Neural progenitor cell (in vitro differentiated cells): Measurements from ENCODE around the gene NBPF11.
"Not testable (repeated sequence)": the region's sequence is repeated elsewhere in the genome, so short reads cannot be mapped to it uniquely, and the experiment has no call there.

Source experiments
- CTCF ChIP-seq: fragments of 200-600 bp; sonication (generic); IDR thresholded peaks from 2 replicates; pipeline ENCODE4 v1.5.1; 2017; ENCODE audit warnings: antibody characterized with exemption, mild to moderate bottlenecking
- EZH2phosphoT487 ChIP-seq: fragments of 200-600 bp; sonication (generic); IDR thresholded peaks from 2 replicates; pipeline ENCODE4 v1.6.1; 2017; ENCODE audit warnings: antibody characterized with exemption

- TF ChIP-seq CTCF, EZH2phosphoT487: not testable (repeated sequence)
Observed at GRCh38 chr1:148068201-148068600, 83.9 kb downstream of the NBPF11 start.
